Measurements from ENCODE around the gene ZNF496.

The ZNF496 gene

GRCh38 chr1:247359559-247359958, 27.9 kb upstream of the ZNF496 start:
- Histone ChIP-seq H4K20me1 (ENCODE audit: insufficient read depth, low read length) (no peaks in the 10 kb centered on the region), H3K9me3 (ENCODE audit: low read length) (no peaks in the 10 kb centered on the region), H3F3A (ENCODE audit: insufficient read depth, low read length) (no peaks in the 10 kb centered on the region), H3K79me2 (ENCODE audit: insufficient read depth, low read length) (no peaks in the 10 kb centered on the region), H3K36me3 (ENCODE audit: insufficient read depth, low read length) (no peaks in the 10 kb centered on the region), H3K27ac (ENCODE audit: low read depth, low read length, poor library complexity, severe bottlenecking) (no peak overlapping the region), H2AFZ (ENCODE audit: low read length) (no peak overlapping the region), H3K27me3 (ENCODE audit: insufficient read depth, low read length) (peaks cover 3% of the 10 kb centered on the region; the same call in 1 of the 2 replicates), H3K4me2 (ENCODE audit: low read length) (no peak overlapping the region), H3K9me2 (ENCODE audit: low read depth, low read length) (no peaks in the 10 kb centered on the region), H3K9ac (ENCODE audit: low read length) (no peak overlapping the region), H3K4me3 (ENCODE audit: low read depth, low read length, poor library complexity, severe bottlenecking) (no peak overlapping the region), H3K4me1 (ENCODE audit: insufficient read depth, low read length, severe bottlenecking) (no peaks in the 10 kb centered on the region)
- TF ChIP-seq EZH2 (IDR thresholded peaks at IDR 0.05; ENCODE audit: borderline replicate concordance, low read length) (no peak), CTCF (IDR thresholded peaks at IDR 0.05; ENCODE audit: low read length) (no peak)

- peaks cover 3% of the 10 kb centered on the region; the same call in 1 of the 2 replicates for H3K27me3 ChIP-seq (ENCODE audit: insufficient read depth, low read length)
- no peaks in the 10 kb centered on the region for H3F3A ChIP-seq (ENCODE audit: insufficient read depth, low read length)
- TF ChIP-seq EZH2 (IDR thresholded peaks at IDR 0.05; ENCODE audit: borderline replicate concordance, low read length) (no peak), CTCF (IDR thresholded peaks at IDR 0.05; ENCODE audit: low read length) (no peak)
- H3K4me2 ChIP-seq (ENCODE audit: low read length) = no peak overlapping the region
- H4K20me1 ChIP-seq (ENCODE audit: insufficient read depth, low read length) = no peaks in the 10 kb centered on the region
- H2AFZ ChIP-seq (ENCODE audit: low read length) = no peak overlapping the region
- no peak overlapping the region for H3K27ac ChIP-seq (ENCODE audit: low read depth, low read length, poor library complexity, severe bottlenecking)
- no peaks in the 10 kb centered on the region for H3K9me2 ChIP-seq (ENCODE audit: low read depth, low read length)
- H3K4me1 ChIP-seq (ENCODE audit: insufficient read depth, low read length, severe bottlenecking) = no peaks in the 10 kb centered on the region
- no peak overlapping the region for H3K4me3 ChIP-seq (ENCODE audit: low read depth, low read length, poor library complexity, severe bottlenecking)
- H3K79me2 ChIP-seq (ENCODE audit: insufficient read depth, low read length) = no peaks in the 10 kb centered on the region
- no peaks in the 10 kb centered on the region for H3K36me3 ChIP-seq (ENCODE audit: insufficient read depth, low read length)
- H3K9me3 ChIP-seq (ENCODE audit: low read length) = no peaks in the 10 kb centered on the region
- H3K9ac ChIP-seq (ENCODE audit: low read length) = no peak overlapping the region
These were observed 27.3 kb upstream of the ZNF496 start for GRCh38 chr1:247358920-247359319.

- no peaks in the 10 kb centered on the region for H4K20me1 ChIP-seq (ENCODE audit: insufficient read depth, low read length)
- peaks cover 3% of the 10 kb centered on the region; the same call in 1 of the 2 replicates for H3K27me3 ChIP-seq (ENCODE audit: insufficient read depth, low read length)
- no peak overlapping the region for H2AFZ ChIP-seq (ENCODE audit: low read length)
- no peaks in the 10 kb centered on the region for H3F3A ChIP-seq (ENCODE audit: insufficient read depth, low read length)
- H3K36me3 ChIP-seq (ENCODE audit: insufficient read depth, low read length) = no peaks in the 10 kb centered on the region
- TF ChIP-seq CTCF (IDR thresholded peaks at IDR 0.05; ENCODE audit: low read length) = no peak
- TF ChIP-seq EZH2 (IDR thresholded peaks at IDR 0.05; ENCODE audit: borderline replicate concordance, low read length) = no peak
- H3K4me3 ChIP-seq (ENCODE audit: low read depth, low read length, poor library complexity, severe bottlenecking) = no peak overlapping the region
- H3K9ac ChIP-seq (ENCODE audit: low read length) = no peak overlapping the region
- H3K9me3 ChIP-seq (ENCODE audit: low read length) = no peaks in the 10 kb centered on the region
- H3K27ac ChIP-seq (ENCODE audit: low read depth, low read length, poor library complexity, severe bottlenecking) = no peak overlapping the region
- no peaks in the 10 kb centered on the region for H3K79me2 ChIP-seq (ENCODE audit: insufficient read depth, low read length)
- H3K9me2 ChIP-seq (ENCODE audit: low read depth, low read length) = no peaks in the 10 kb centered on the region
- H3K4me1 ChIP-seq (ENCODE audit: insufficient read depth, low read length, severe bottlenecking) = no peaks in the 10 kb centered on the region
- no peak overlapping the region for H3K4me2 ChIP-seq (ENCODE audit: low read length)
These were observed 26.1 kb upstream of the ZNF496 start for GRCh38 chr1:247357781-247358211.
